RWPE1 (cell line): Measurements from ENCODE around the gene ACSM6.

Experiments
- CTCF ChIA-PET: fragments of 350-600 bp; sonication (Branson Sonifier 250); formaldehyde crosslinking; extraction: SDS; loops from one replicate; lab custom pipeline; 2021; lab: Yijun Ruan, JAX
- POLR2A ChIA-PET: fragments of 400-600 bp; formaldehyde crosslinking; extraction: SDS; loops from one replicate; lab custom pipeline; 2020; ENCODE audit warnings: antibody characterized with exemption; ENCODE audit not compliant: low non-redundant PET; lab: Yijun Ruan, JAX
- DNase-seq: peaks from one replicate; pipeline ENCODE4 v3.0.0; 2012; ENCODE audit warnings: low spot score
- H3K27ac ChIP-seq: fragments of 450-650 bp; 2 replicates; pipeline ENCODE4 v1.5.1; 2017
- TF ChIP-seq, protein P1 (sequence below): fragments of 450-650 bp; conservative IDR thresholded peaks from 2 replicates; pipeline ENCODE4 v1.5.1; 2017; ENCODE audit warnings: low read depth, mild to moderate bottlenecking

ACSM6 gene, protein sequence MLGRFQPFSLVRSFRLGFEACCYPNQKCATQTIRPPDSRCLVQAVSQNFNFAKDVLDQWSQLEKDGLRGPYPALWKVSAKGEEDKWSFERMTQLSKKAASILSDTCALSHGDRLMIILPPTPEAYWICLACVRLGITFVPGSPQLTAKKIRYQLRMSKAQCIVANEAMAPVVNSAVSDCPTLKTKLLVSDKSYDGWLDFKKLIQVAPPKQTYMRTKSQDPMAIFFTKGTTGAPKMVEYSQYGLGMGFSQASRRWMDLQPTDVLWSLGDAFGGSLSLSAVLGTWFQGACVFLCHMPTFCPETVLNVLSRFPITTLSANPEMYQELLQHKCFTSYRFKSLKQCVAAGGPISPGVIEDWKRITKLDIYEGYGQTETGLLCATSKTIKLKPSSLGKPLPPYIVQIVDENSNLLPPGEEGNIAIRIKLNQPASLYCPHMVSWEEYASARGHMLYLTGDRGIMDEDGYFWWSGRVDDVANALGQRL

DNA sequence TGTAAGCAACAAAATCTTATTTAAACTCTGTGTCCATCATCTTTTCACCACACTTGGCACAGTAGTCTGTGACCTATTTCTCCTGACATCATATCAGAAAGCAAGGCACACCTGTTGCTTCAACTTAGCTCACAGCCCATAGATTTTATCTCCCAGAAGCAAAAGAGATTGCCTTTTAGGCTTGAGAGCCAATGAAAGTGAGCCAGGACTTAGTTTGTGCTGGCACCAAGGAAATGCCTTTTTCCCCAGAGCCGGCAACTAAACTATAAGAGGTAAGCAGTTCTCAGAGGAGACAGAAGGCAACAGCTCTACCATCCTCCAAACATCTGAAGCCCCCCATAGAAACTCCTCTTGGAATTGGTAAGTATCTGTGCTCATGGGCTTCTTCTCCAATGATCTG lies at the start of gene ACSM6:
TSS of gene ACSM6 (plus strand) at position 295 of the 400 bp plus-strand sequence. CDS start 248 bp downstream, outside the sequence.
- TF ChIP-seq, protein P1, sequence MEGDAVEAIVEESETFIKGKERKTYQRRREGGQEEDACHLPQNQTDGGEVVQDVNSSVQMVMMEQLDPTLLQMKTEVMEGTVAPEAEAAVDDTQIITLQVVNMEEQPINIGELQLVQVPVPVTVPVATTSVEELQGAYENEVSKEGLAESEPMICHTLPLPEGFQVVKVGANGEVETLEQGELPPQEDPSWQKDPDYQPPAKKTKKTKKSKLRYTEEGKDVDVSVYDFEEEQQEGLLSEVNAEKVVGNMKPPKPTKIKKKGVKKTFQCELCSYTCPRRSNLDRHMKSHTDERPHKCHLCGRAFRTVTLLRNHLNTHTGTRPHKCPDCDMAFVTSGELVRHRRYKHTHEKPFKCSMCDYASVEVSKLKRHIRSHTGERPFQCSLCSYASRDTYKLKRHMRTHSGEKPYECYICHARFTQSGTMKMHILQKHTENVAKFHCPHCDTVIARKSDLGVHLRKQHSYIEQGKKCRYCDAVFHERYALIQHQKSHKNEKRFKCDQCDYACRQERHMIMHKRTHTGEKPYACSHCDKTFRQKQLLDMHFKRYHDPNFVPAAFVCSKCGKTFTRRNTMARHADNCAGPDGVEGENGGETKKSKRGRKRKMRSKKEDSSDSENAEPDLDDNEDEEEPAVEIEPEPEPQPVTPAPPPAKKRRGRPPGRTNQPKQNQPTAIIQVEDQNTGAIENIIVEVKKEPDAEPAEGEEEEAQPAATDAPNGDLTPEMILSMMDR: no peak
- POLR2A ChIA-PET: no interaction called here
- CTCF ChIA-PET: interaction anchor here (0.6 kb wide), 1 partner anchor 49 kb away, joined by 3 read pairs; no protein-coding TSS in a partner anchor
- H3K27ac ChIP-seq: no peak within 1 kb of the TSS
- no peak for DNase-seq

DNA sequence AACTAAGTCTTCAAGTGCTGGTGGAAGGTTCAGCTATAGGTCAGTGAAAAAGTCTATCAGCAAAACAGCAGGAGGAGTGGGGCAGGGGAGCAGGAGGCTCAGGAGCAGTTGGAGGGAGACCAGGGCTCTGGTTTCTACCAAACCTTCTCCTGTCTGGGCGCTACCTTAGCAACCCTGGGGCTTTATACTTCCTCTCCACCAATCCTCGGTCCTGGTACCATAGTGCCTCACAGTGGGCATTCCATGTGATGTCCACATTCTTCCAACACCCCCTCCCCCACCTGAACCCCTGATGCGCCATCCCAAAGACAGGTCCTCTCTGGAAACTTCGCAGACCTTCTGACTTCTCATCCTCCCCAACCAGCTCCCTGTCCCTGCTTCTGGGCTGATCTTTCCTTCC lies 25.3 kb upstream of the ACSM6 start:
- ChIA-PET CTCF (no interaction called here), POLR2A (no interaction called here)
- no peak overlapping the region for H3K27ac ChIP-seq
- DNase-seq: no peak
- TF ChIP-seq, protein P1: no peak

DNA sequence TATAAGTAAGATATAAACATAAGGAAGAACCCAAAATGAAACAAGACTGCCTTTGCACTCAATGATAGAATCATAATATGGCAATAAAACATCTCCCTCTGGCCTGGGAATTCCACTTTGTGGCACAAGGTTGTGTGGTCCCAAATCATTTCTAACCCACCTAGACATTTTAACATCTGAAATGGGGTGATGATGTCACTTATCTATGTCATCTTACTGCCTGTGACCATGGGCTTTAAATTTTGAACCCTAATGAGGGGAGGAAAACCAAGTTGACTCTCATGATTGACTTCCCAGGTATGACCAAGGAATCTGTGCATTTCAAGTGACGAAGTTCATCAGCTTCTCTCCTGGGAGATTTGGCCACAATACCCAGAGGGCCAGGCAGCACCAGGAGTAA lies 24.5 kb upstream of the ACSM6 start:
- H3K27ac ChIP-seq: no peak overlapping the region
- CTCF ChIA-PET: no interaction called here
- POLR2A ChIA-PET: no interaction called here

DNA sequence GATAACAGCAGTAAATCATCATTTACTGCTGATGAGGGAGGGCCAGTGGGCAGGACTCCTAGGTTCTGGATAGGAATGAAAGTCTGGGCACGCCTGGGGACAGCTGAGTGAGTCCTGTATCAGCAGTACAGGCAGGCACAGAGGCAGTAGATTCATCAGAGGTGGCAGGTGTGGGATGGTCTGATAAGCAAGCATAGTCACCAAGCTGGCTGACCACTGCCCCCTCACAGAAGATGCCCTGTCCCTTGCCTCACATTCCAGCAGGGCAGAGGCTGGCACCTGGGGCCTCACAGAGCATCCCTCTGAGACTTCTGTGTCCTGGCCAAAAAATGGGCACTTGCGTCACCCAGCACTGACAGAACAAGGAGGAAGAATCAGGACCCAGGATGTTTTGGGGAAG lies 23.2 kb upstream of the ACSM6 start:
- CTCF ChIA-PET: no interaction called here
- POLR2A ChIA-PET: no interaction called here
- DNase-seq: no peak
- no peak overlapping the region for H3K27ac ChIP-seq
- TF ChIP-seq, protein P1: no peak

More for the DNA sequence above, 24.5 kb upstream of the ACSM6 start:
- DNase-seq: no peak
- TF ChIP-seq, protein P1: no peak

DNA sequence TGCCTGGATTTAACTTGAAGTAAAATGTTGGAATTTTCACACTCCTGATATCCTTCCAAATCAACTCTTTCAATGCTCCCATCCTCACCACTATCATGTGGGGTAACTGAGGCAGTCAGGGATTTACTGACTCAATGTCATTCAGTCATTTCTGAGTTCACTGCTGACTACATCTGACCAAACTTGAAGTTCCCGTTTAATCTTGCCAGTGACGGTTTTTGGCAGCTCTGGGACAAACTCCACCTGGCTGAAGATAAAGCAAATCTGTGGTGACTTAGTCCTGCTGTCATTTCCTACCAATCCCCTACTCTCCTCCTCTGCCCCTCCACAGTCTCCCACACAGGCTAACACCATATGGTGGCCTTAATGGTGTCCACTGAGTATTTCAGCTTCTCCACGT lies 22.7 kb upstream of the ACSM6 start:
- ChIA-PET CTCF (no interaction called here), POLR2A (no interaction called here)
- TF ChIP-seq, protein P1: no peak

DNA sequence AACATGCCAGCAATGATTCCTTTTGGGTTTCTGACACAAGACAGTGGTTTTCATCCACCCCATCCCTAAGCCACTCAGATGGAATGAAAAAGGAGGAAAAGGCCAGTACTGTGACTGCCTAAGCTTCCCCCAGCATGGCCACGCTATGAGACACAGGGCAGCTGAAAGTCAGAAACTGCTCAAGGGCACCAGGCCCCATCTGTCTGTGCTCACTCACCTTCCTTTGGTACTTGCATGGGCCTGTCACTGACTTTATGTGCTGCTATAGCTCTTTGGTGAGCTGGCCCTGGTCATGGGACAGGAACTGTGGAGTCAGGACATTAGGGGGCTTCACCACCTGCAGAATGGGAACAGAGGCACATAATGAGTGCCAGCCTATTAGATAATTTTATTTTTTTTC lies 21.2 kb upstream of the ACSM6 start:
- H3K27ac ChIP-seq: no peak overlapping the region
- ChIA-PET CTCF (no interaction called here), POLR2A (no interaction called here)
- DNase-seq: no peak
- TF ChIP-seq, protein P1: no peak

More for the DNA sequence above, 22.7 kb upstream of the ACSM6 start:
- no peak for DNase-seq
- H3K27ac ChIP-seq: no peak overlapping the region
